Pancreas (tissue), 10 donors: ENCODE measurements around the gene SLC2A10. TPM values are rescaled to one million over a fixed set of nuclear protein-coding genes. Genes with fewer than 3 reads are reported as not detected.

ENCODE experiments used
- ATAC-seq, 4 donors: fragments of 200-7000 bp; cut with Tn5 transposase; one replicate each; pipeline versions ENCODE4 v1.8.0 to v1.9.1; 2020; ENCODE audit warnings: mild to moderate bottlenecking in 4 of 4, moderate library complexity in 4 of 4
- DNase-seq, 6 donors: peaks; one replicate each; pipeline ENCODE4 v3.0.0-alpha.2; 2020
- FAIRE-seq: peaks from 2 replicates; lab custom pipeline; 2012; peaks lifted over from hg19 to GRCh38; lab: Jason Lieb, UNC
- H3K27ac ChIP-seq, 4 donors: fragments of 200-600 bp; sonication (generic); 1 replicate in 3 of 4; 2 replicates in 1 of 4; pipeline versions ENCODE4 v1.5.0 to v1.8.0; 2020
- H3K27me3 ChIP-seq, 4 donors: fragments of 200-600 bp; one replicate each; pipeline ENCODE4 v1.8.0; 2021
- H3K36me3 ChIP-seq, 3 donors: fragments of 200-600 bp; sonication (generic) in 1 of 3; one replicate each; pipeline versions ENCODE4 v1.5.0 to v1.8.0; 2020 to 2021
- H3K4me1 ChIP-seq, 3 donors: fragments of 200-600 bp; one replicate each; pipeline ENCODE4 v1.8.0; 2021
- H3K4me3 ChIP-seq, 4 donors: fragments of 200-600 bp; sonication (generic) in 2 of 4; one replicate each; pipeline versions ENCODE4 v1.5.0 to v1.8.0; 2020 to 2021
- H3K9me3 ChIP-seq, 4 donors: fragments of 200-600 bp; one replicate each; pipeline ENCODE4 v1.8.0; 2021
- CTCF ChIP-seq, 4 donors: fragments of 200-600 bp; sonication (generic) in 3 of 4; IDR thresholded peaks; one replicate each; pipeline versions ENCODE4 v1.5.0 to v1.8.0; 2021; ENCODE audit warnings: antibody characterized with exemption in 4 of 4
- WGBS, 2 donors: extraction: QIAGEN DNeasy Blood & Tissue Kit; methylation state at CpG; one replicate each; pipeline ENCODE4 v1.1.7; 2013; 5-methylcytosine and 5-hydroxymethylcytosine counted together
- intact Hi-C, 3 donors: fragments of 100-400 bp; cut with DNase I; formaldehyde crosslinking; loops; one replicate each; pipeline versions ENCODE4 v1.11.1 to v1.14.2; 2022
- polyA plus RNA-seq, 2 donors: library from polyadenylated mRNA; stranded (reverse); fragments of 200-250 nt; gene quantifications; one replicate each; pipeline ENCODE4 v1.2.3, GENCODE V29; 2013
- total RNA-seq, 6 donors: library from RNA; stranded (reverse); fragmentation: NEBNext Ultra II Directional in 4 of 6; extraction: Animal tissue kit (Norgen Biotek cat#: 25700) in 4 of 6; gene quantifications; one replicate each; pipeline versions ENCODE4 v1.2.1 to v1.2.4, GENCODE V29; 2021 to 2023
- donor health status: healthy with polysubstance abuse.
- donor health status: DM: no; HTN: no; CAD: no; lungs with moderate emphysema.
- donor health status: DM: no; HTN: no; CAD: no.
- donor health status: control.
- donor health status: control.
- donor health status: Bipolar disorder and iron deficiency.
- donor health status: DM: yes; HTN: yes; CAD: no.
- donor health status: DM: no; HTN: no; CAD: no.
- donor health status: DM: no; HTN: no; CAD: no.
- donor health status: DM: yes; HTN: yes; CAD: no.

SLC2A10 gene
- total and polyA plus RNA-seq, 8 donors = 10.9 to 20.9 (median 13.8) TPM

- TF ChIP-seq CTCF (IDR thresholded peaks at IDR 0.05) = no peak
- ATAC-seq (peak in 1 of 4 donors; percentile 2), FAIRE-seq (no peak), DNase-seq (no peak)
- 11 to 14% methylated on average over 20 of the region's 20 CpGs for WGBS, 2 donors
- Histone ChIP-seq H3K9me3 (no peaks in the 10 kb centered on the region), H3K4me1 (peaks cover 0 to 17% (median 3%) of the 10 kb centered on the region in 3 donors), H3K27ac (peak overlapping the region; percentile 70 to 90 (median 86)), H3K36me3 (no peaks in the 10 kb centered on the region), H3K4me3 (peak overlapping the region; percentile 65 to 95 (median 88)), H3K27me3 (no peaks in the 10 kb centered on the region)
- intact Hi-C loops = loop anchor here in 1 of 3 donors (10.0 kb wide), 1 partner anchor 134 kb away; the partner anchor contains the start of gene OCSTAMP
Measured at GRCh38 chr20:46688151-46689081, 21.0 kb upstream of the SLC2A10 start.

DNA sequence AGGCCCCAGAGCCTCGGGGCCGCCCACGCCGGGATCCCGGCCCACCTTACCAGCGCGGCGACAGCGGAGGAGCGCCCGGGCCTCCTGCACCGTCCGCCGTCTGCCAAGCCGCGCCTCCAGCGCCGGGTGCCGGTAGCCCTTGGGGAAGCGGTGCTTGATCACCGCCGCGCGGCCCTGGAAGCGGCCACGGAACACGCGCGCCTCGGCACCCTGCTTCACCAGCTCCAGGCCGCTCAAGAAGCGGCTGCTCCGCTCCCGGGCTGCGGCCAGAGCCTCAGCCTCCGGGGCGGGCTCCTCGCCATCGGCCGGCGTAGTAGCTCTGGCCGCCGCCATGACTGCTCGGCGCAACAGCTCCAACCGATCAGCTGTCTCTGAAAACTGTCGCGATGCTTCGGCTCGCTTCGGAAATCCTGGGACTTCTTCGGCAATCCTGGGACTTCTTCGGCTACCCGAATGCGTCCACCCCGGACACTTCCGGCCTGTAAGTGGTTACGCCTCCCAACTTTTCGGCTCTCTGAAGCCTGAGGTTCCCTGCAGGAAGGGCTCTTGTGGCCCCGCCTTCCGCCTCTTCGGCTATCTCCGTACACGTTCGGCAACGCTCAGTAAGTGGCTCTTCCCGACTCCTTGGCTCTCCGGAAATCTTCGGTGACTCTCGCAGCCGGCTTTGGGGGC lies 20.2 kb upstream of the SLC2A10 start, which contains the start of gene TP53RK:
TSS of gene TP53RK (minus strand) at position 363 of the 672 bp plus-strand sequence. CDS start at position 333, 30 bp downstream.
- Histone ChIP-seq H3K27me3 (no peaks in the 10 kb centered on the region), H3K4me3 (peak within 1 kb of the TSS; percentile 65 to 95 (median 88)), H3K36me3 (no peaks in the 10 kb centered on the region), H3K4me1 (peaks cover 0 to 14% (median 3%) of the 10 kb centered on the region in 3 donors), H3K27ac (peak within 1 kb of the TSS; percentile 70 to 90 (median 86)), H3K9me3 (no peaks in the 10 kb centered on the region)
- peak; percentile 87 to 99 (median 96) for DNase-seq
- intact Hi-C loops = loop anchor here in 1 of 3 donors (10.0 kb wide), 1 partner anchor 134 kb away; the partner anchor contains the start of gene OCSTAMP
- peak; percentile 94 to 98 (median 96) for ATAC-seq
- peak; percentile 95 for FAIRE-seq
- TF ChIP-seq CTCF (IDR thresholded peaks at IDR 0.05) = peak in 1 of 4 donors; percentile 34
- 0% methylated on average over 59 to 71 of the region's 71 CpGs for WGBS, 2 donors

GRCh38 chr20:46689754-46690085 lies 19.7 kb upstream of the SLC2A10 start:
- intact Hi-C loops = loop anchor here in 1 of 3 donors (10.0 kb wide), 1 partner anchor 135 kb away; the partner anchor contains the start of gene OCSTAMP
- DNase-seq (no peak), ATAC-seq (no peak), FAIRE-seq (no peak)
- 0% methylated on average over 12 of the region's 12 CpGs for WGBS, 2 donors
- no peak for TF ChIP-seq CTCF (IDR thresholded peaks at IDR 0.05)
- Histone ChIP-seq H3K9me3 (no peaks in the 10 kb centered on the region), H3K4me3 (peak overlapping the region; percentile 65 to 95 (median 88)), H3K27ac (peak overlapping the region; percentile 70 to 90 (median 86)), H3K36me3 (no peaks in the 10 kb centered on the region), H3K27me3 (no peaks in the 10 kb centered on the region), H3K4me1 (peaks cover 0 to 14% (median 3%) of the 10 kb centered on the region in 3 donors)

DNA sequence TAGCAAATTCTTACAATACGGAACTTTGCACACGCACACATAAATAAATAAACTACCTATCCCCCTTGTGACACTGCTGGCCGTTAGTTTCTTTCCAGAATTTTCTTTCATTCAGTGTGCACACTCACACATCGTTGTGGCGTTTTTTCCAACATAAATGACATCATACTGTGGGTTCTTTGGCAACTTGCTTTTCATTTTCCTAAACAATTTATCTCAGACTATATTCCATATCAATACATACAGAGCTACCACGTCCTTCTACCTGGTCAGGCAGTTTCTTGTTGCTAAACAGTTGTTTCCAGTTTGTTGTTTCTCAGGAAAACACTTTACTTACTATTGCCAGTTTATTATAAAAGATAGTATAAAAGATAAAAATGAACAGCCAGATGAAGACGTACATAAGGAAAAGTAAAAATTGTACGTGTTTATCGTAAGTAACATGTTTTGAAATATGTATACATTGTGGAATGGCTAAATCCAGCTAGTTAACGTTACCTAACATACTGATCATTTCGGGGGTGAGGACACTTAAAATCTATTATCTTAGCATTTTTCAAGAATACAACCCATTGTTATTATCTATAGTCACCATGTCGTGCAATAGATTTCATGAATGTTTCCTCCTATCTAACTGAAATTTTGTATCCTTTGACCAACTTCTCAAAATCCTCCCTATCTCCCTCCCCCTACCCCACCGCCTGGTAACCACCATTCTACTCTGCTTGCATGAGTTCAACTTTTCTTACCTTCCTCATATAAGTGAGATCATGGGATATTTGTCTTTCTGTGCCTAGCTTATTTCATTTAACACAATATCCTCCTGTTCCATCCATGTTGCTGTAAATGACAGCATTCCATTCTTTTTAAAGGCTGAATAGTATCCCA lies 19.0 kb upstream of the SLC2A10 start:
- Histone ChIP-seq H3K4me3 (peak overlapping the region in 3 of 4 donors; percentile 65 to 95 (median 88)), H3K4me1 (peaks cover 0 to 14% (median 3%) of the 10 kb centered on the region in 3 donors), H3K9me3 (no peaks in the 10 kb centered on the region), H3K27me3 (no peaks in the 10 kb centered on the region), H3K27ac (peak overlapping the region in 3 of 4 donors; percentile 81 to 90 (median 90)), H3K36me3 (no peaks in the 10 kb centered on the region)
- ATAC-seq (peak in 3 of 4 donors; percentile 0 to 10 (median 1)), DNase-seq (no peak), FAIRE-seq (no peak)
- intact Hi-C loops = no loop called here
- TF ChIP-seq CTCF (IDR thresholded peaks at IDR 0.05) = no peak
- WGBS, 2 donors = 45 to 46% methylated on average over 13 of the region's 13 CpGs
